HL-60 (cell line): ENCODE results near the gene PPM1H.
A peak's percentile ranks its signal among the peaks of the same experiment; 100 is the strongest.

Source experiments
- DNase-seq, 2 experiments: peaks; one replicate each; pipeline ENCODE4 v3.0.0-alpha.2; 2010 to 2020; ENCODE audit warnings: low read depth in 1 of 2, low spot score in 1 of 2
- H3K27ac ChIP-seq: fragments of 250-450 bp; sonication (Bioruptor Pico); replicated peaks from 2 replicates; pipeline ENCODE4 v1.5.1; 2020; ENCODE audit warnings: mild to moderate bottlenecking, moderate library complexity
- H3K27me3 ChIP-seq: fragments of 250-450 bp; sonication (Bioruptor Pico); 2 replicates; pipeline ENCODE4 v1.5.1; 2021; ENCODE audit warnings: mild to moderate bottlenecking, moderate library complexity; ENCODE audit not compliant: insufficient read depth, poor library complexity, severe bottlenecking
- H3K4me3 ChIP-seq: replicated peaks from 2 replicates; pipeline ENCODE4 v1.5.1; 2011; ENCODE audit warnings: mild to moderate bottlenecking, control low read depth, low read length; ENCODE audit not compliant: insufficient read depth
- CTCF ChIP-seq: IDR thresholded peaks from one replicate; pipeline ENCODE4 v1.5.1; 2011; ENCODE audit warnings: low read length, control low read depth, inconsistent platforms; ENCODE audit not compliant: insufficient read depth
- GABPA ChIP-seq: IDR thresholded peaks from 2 replicates; pipeline ENCODE4 v1.6.1; 2012; ENCODE audit warnings: low read depth
- POLR2AphosphoS5 ChIP-seq: IDR thresholded peaks from 2 replicates; pipeline ENCODE4 v1.6.1; 2012; ENCODE audit warnings: low read depth
- REST ChIP-seq: IDR thresholded peaks from 2 replicates; pipeline ENCODE4 v1.6.1; 2012; ENCODE audit warnings: low read depth; ENCODE audit not compliant: insufficient replicate concordance
- SPI1 ChIP-seq: IDR thresholded peaks from 2 replicates; pipeline ENCODE4 v1.6.1; 2012; ENCODE audit warnings: low read depth, mild to moderate bottlenecking, borderline replicate concordance

Gene PPM1H

GRCh38 chr12:62846491-62846890, 88.5 kb downstream of the PPM1H start:
- no peak overlapping the region for H3K4me3 ChIP-seq
- no peaks in the 10 kb centered on the region for H3K27me3 ChIP-seq
- H3K27ac ChIP-seq, result no peak overlapping the region
- TF ChIP-seq CTCF (no peak), POLR2AphosphoS5 (no peak), REST (no peak), SPI1 (no peak), GABPA (no peak)
- peak in 1 of 2 experiments; percentile 18 for DNase-seq

GRCh38 chr12:62844915-62845314, 90.0 kb downstream of the PPM1H start:
- Histone ChIP-seq H3K4me3 (no peak overlapping the region), H3K27ac (no peak overlapping the region), H3K27me3 (no peaks in the 10 kb centered on the region)
- TF ChIP-seq POLR2AphosphoS5, result no peak
- TF ChIP-seq GABPA, result no peak
- TF ChIP-seq SPI1, result no peak
- DNase-seq, result no peak

GRCh38 chr12:62843716-62844115, 91.2 kb downstream of the PPM1H start:
- H3K27ac ChIP-seq, result no peak overlapping the region
- H3K27me3 ChIP-seq, result no peaks in the 10 kb centered on the region
- DNase-seq, result no peak
- no peak overlapping the region for H3K4me3 ChIP-seq
- TF ChIP-seq REST, result no peak
- no peak for TF ChIP-seq CTCF
- no peak for TF ChIP-seq SPI1
- TF ChIP-seq GABPA, result no peak
- no peak for TF ChIP-seq POLR2AphosphoS5

- TF ChIP-seq SPI1 (peak; percentile 95), REST (no peak)
- DNase-seq, result peak; percentile 15 to 65
- H3K27ac ChIP-seq, result no peak overlapping the region
Observed at GRCh38 chr12:62841846-62842245, 93.1 kb downstream of the PPM1H start.

More at GRCh38 chr12:62841846-62842245, 93.1 kb downstream of the PPM1H start:
- H3K27me3 ChIP-seq, result no peaks in the 10 kb centered on the region
- H3K4me3 ChIP-seq, result no peak overlapping the region
